Heart left ventricle (tissue), 16 donors: Measurements from ENCODE around the gene ZIC1. TPM values are rescaled to one million over a fixed set of nuclear protein-coding genes. Genes with fewer than 3 reads are reported as not detected.

Experiments
- ATAC-seq, 4 donors: fragments of 200-7000 bp; cut with Tn5 transposase; one replicate each; pipeline ENCODE4 v1.9.1; 2020 to 2022; ENCODE audit warnings: moderate library complexity in 4 of 4, mild to moderate bottlenecking in 3 of 4, moderate number of reproducible peaks in 1 of 4
- DNase-seq, 5 donors: peaks; one replicate each; pipeline ENCODE4 v3.0.0-alpha.2; 2020
- H3K27ac ChIP-seq, 12 donors: fragments of 200-600 bp; sonication (generic) in 4 of 12; one replicate each; pipeline versions ENCODE4 v1.5.0 to v1.8.0; 2016 to 2022; ENCODE audit warnings: mild to moderate bottlenecking in 2 of 12
- H3K27me3 ChIP-seq, 9 donors: fragments of 200-600 bp; sonication (generic) in 2 of 9; one replicate each; pipeline versions ENCODE4 v1.5.1 to v1.8.0; 2016 to 2022; ENCODE audit warnings: mild to moderate bottlenecking in 3 of 9
- H3K36me3 ChIP-seq, 9 donors: fragments of 200-600 bp; sonication (generic) in 2 of 9; one replicate each; pipeline versions ENCODE4 v1.5.0 to v1.8.0; 2018 to 2022; ENCODE audit warnings: mild to moderate bottlenecking in 2 of 9
- H3K4me1 ChIP-seq, 12 donors: fragments of 200-600 bp; sonication (generic) in 4 of 12; one replicate each; pipeline versions ENCODE4 v1.5.0 to v1.8.0; 2016 to 2022; ENCODE audit warnings: mild to moderate bottlenecking in 3 of 12
- H3K4me3 ChIP-seq, 12 donors: fragments of 200-600 bp; sonication (generic) in 4 of 12; one replicate each; pipeline versions ENCODE4 v1.5.0 to v1.8.0; 2017 to 2022; ENCODE audit warnings: mild to moderate bottlenecking in 9 of 12, moderate library complexity in 4 of 12
- H3K9me3 ChIP-seq, 12 donors: fragments of 200-600 bp; sonication (generic) in 4 of 12; one replicate each; pipeline versions ENCODE4 v1.5.0 to v1.8.0; 2016 to 2022; ENCODE audit warnings: mild to moderate bottlenecking in 1 of 12
- CTCF ChIP-seq, 12 donors: fragments of 200-600 bp; sonication (generic) in 4 of 12; IDR thresholded peaks; one replicate each; pipeline versions ENCODE4 v1.5.0 to v1.8.0; 2018 to 2022; ENCODE audit warnings: antibody characterized with exemption in 12 of 12, mild to moderate bottlenecking in 5 of 12
- POLR2A ChIP-seq, 2 donors: fragments of 450-650 bp; IDR thresholded peaks; one replicate each; pipeline ENCODE4 v1.6.1; 2017; ENCODE audit warnings: antibody characterized with exemption in 2 of 2, mild to moderate bottlenecking in 2 of 2, moderate library complexity in 2 of 2
- WGBS, 4 donors: extraction: QIAGEN DNeasy Blood & Tissue Kit in 2 of 4; methylation state at CpG; one replicate each; pipeline versions ENCODE4 v1.1.5 to v1.1.7; 2013 to 2018; 5-methylcytosine and 5-hydroxymethylcytosine counted together
- intact Hi-C, 10 donors: fragments of 100-400 bp; cut with DNase I; formaldehyde crosslinking; loops; one replicate each; pipeline versions ENCODE4 v1.11.1 to v1.14.2; 2022
- polyA plus RNA-seq, 2 donors: library from polyadenylated mRNA; stranded (reverse); fragments of 200-250 nt; gene quantifications; one replicate each; pipeline ENCODE4 v1.2.3, GENCODE V29; 2013
- total RNA-seq, 9 donors: library from RNA; depleted of rRNA in 2 of 9; stranded (reverse); fragments of >200 nt in 2 of 9; fragmentation: NEBNext Ultra II Directional in 3 of 9; extraction: Animal tissue kit (Norgen Biotek cat#: 25700) in 3 of 9; gene quantifications; one replicate each; pipeline versions ENCODE4 v1.1.0 to v1.2.4, GENCODE V29; 2016 to 2023
- donor health status: ischemic (EF 13 %, LVEDD 7.1; RV severe dilation, severe dysfunction).
- donor health status: healthy with polysubstance abuse.
- donor health status: DM: no; HTN: yes; CAD: no.
- donor health status: DM: no; HTN: no; CAD: no.
- donor health status: ischemic (EF 25% LVEDD 6.9; RV normal size, moderate dysfunction).
- donor health status: ischemic (EF 25% LVEDD 5.7; RV mildly dilated, moderate dysfunction).
- donor health status: healthy.
- donor health status: DM: yes; HTN: yes; CAD: no.
- donor health status: ischemic (EF 35%, LVEDD 5.7; RV mildly dilated, moderate dysfunction).
- donor health status: nonischemic (EF 11% LVEDD 7.7; RV severe dilation, severe dysfunction).
- donor health status: DM: yes; HTN: yes; CAD: no.
- donor health status: PGD.
- donor health status: ischemic (EF 29% LVEDD 5.4; RV normal size, mild dysfunction).
- donor health status: nonischemic (EF 23%, LVEDD 6.1; RV moderate dilation, normal function).

ZIC1 gene
- total and polyA plus RNA-seq, 11 donors, result 0.42 TPM; not detected in 10

- Histone ChIP-seq H3K4me3 (no peak overlapping the region), H3K9me3 (no peaks in the 10 kb centered on the region), H3K27ac (no peak overlapping the region), H3K4me1 (peaks cover 0 to 3% (median 0%) of the 10 kb centered on the region in 12 donors), H3K36me3 (no peaks in the 10 kb centered on the region), H3K27me3 (peaks cover 59 to 100% (median 93%) of the 10 kb centered on the region in 9 donors)
- TF ChIP-seq CTCF (IDR thresholded peaks at IDR 0.05) (no peak), POLR2A (IDR thresholded peaks at IDR 0.05) (no peak)
- ATAC-seq (no peak), DNase-seq (no peak)
- WGBS, 4 donors, result 0 to 6% (median 2%) methylated on average over 6 of the region's 6 CpGs
- intact Hi-C loops, result no loop called here
Observed at GRCh38 chr3:147373301-147373700, 35.9 kb upstream of the ZIC1 start.

- DNase-seq (no peak), ATAC-seq (no peak)
- WGBS, 4 donors, result 4 to 6% (median 4%) methylated on average over 27 to 30 of the region's 30 CpGs
Observed at GRCh38 chr3:147377412-147378367, 31.5 kb upstream of the ZIC1 start.

GRCh38 chr3:147379651-147380050 is 29.5 kb upstream of the ZIC1 start:
- H3K4me1 ChIP-seq, result no peaks in the 10 kb centered on the region
- intact Hi-C loops, result no loop called here
- H3K4me3 ChIP-seq, result no peak overlapping the region
- TF ChIP-seq CTCF (IDR thresholded peaks at IDR 0.05), result no peak
- no peak for TF ChIP-seq POLR2A (IDR thresholded peaks at IDR 0.05)
- H3K36me3 ChIP-seq, result no peaks in the 10 kb centered on the region
- DNase-seq (no peak), ATAC-seq (no peak)
- no peaks in the 10 kb centered on the region for H3K9me3 ChIP-seq
- H3K27me3 ChIP-seq, result peaks cover 46 to 100% (median 93%) of the 10 kb centered on the region in 9 donors
- H3K27ac ChIP-seq, result no peak overlapping the region
- 4 to 8% (median 6%) methylated on average over 10 of the region's 10 CpGs for WGBS, 4 donors

More at GRCh38 chr3:147377412-147378367, 31.5 kb upstream of the ZIC1 start:
- no peak overlapping the region for H3K27ac ChIP-seq
- H3K4me3 ChIP-seq, result no peak overlapping the region
- TF ChIP-seq POLR2A (IDR thresholded peaks at IDR 0.05) (no peak), CTCF (IDR thresholded peaks at IDR 0.05) (no peak)
- H3K9me3 ChIP-seq, result no peaks in the 10 kb centered on the region
- H3K4me1 ChIP-seq, result no peaks in the 10 kb centered on the region
- H3K27me3 ChIP-seq, result peaks cover 48 to 100% (median 91%) of the 10 kb centered on the region in 9 donors
- no peaks in the 10 kb centered on the region for H3K36me3 ChIP-seq
- intact Hi-C loops, result no loop called here

- no peak for ATAC-seq
- no peak overlapping the region for H3K27ac ChIP-seq
- H3K4me1 ChIP-seq, result no peaks in the 10 kb centered on the region
- H3K27me3 ChIP-seq, result peaks cover 50 to 100% (median 93%) of the 10 kb centered on the region in 9 donors
- H3K9me3 ChIP-seq, result no peaks in the 10 kb centered on the region
- H3K4me3 ChIP-seq, result no peak overlapping the region
- TF ChIP-seq CTCF (IDR thresholded peaks at IDR 0.05) (no peak), POLR2A (IDR thresholded peaks at IDR 0.05) (no peak)
- no peaks in the 10 kb centered on the region for H3K36me3 ChIP-seq
- intact Hi-C loops, result no loop called here
- 5 to 10% (median 7%) methylated on average over 22 to 26 of the region's 26 CpGs for WGBS, 4 donors
- DNase-seq, result no peak
Observed at GRCh38 chr3:147380387-147380951, 28.7 kb upstream of the ZIC1 start.
